ENCODE measurements around the gene BCL2L1.

GRCh38 chr20:31769681-31770080 lies 47.0 kb upstream of the BCL2L1 start:
- no peak for TF ChIP-seq YY1 (IDR thresholded peaks at IDR 0.05; ENCODE audit: low read depth)
- TF ChIP-seq GATA2 (CRISPR knock-in tag; IDR thresholded peaks at IDR 0.05), result no peak
- no peak for TF ChIP-seq ZBTB33 (IDR thresholded peaks at IDR 0.05; ENCODE audit: borderline replicate concordance, low read depth)
- no peak for TF ChIP-seq FOSL2 (IDR thresholded peaks at IDR 0.05; ENCODE audit: borderline replicate concordance, low read depth)
- TF ChIP-seq CTCF (IDR thresholded peaks at IDR 0.05), result no peak
- TF ChIP-seq IRF3 (IDR thresholded peaks at IDR 0.05; ENCODE audit: low read depth, low read length), result no peak
- no peak for TF ChIP-seq CHD2 (IDR thresholded peaks at IDR 0.05; ENCODE audit: low read length, partially characterized antibody)
- no peak for TF ChIP-seq REST (IDR thresholded peaks at IDR 0.05; ENCODE audit: low read depth, low read length)
- TF ChIP-seq, protein P1, sequence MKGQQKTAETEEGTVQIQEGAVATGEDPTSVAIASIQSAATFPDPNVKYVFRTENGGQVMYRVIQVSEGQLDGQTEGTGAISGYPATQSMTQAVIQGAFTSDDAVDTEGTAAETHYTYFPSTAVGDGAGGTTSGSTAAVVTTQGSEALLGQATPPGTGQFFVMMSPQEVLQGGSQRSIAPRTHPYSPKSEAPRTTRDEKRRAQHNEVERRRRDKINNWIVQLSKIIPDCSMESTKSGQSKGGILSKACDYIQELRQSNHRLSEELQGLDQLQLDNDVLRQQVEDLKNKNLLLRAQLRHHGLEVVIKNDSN (IDR thresholded peaks at IDR 0.05; ENCODE audit: borderline replicate concordance, low read depth), result no peak
- TF ChIP-seq EZH2phosphoT487 (IDR thresholded peaks at IDR 0.05; ENCODE audit: borderline replicate concordance, low read depth), result no peak
- TF ChIP-seq RCOR1 (IDR thresholded peaks at IDR 0.05; ENCODE audit: low read length), result no peak
- no peak for TF ChIP-seq RAD21 (IDR thresholded peaks at IDR 0.05; ENCODE audit: low read length)
- TF ChIP-seq EP300 (IDR thresholded peaks at IDR 0.05; ENCODE audit: borderline replicate concordance in 1 of 2, low read depth in 1 of 2, low read length in 1 of 2), result no peak
- no peak for TF ChIP-seq POLR2AphosphoS5 (IDR thresholded peaks at IDR 0.05; ENCODE audit: low read depth, low read length)

Data from SK-N-SH (cell line).